Psoas muscle (tissue), 8 donors: ENCODE results near the gene LMNTD1. TPM values are rescaled to one million over a fixed set of nuclear protein-coding genes. Genes with fewer than 3 reads are reported as not detected.

ENCODE experiments used
- ATAC-seq, 4 donors: fragments of 200-7000 bp; cut with Tn5 transposase; one replicate each; pipeline ENCODE4 v1.9.1; 2020; ENCODE audit warnings: moderate library complexity in 3 of 4, mild to moderate bottlenecking in 2 of 4
- DNase-seq, 2 donors: peaks; one replicate each; pipeline ENCODE4 v3.0.0-alpha.2; 2020
- H3K27ac ChIP-seq: fragments of 200-600 bp; one replicate; pipeline ENCODE4 v1.8.0; 2022
- H3K27me3 ChIP-seq, 3 donors: fragments of 200-600 bp in 1 of 3; one replicate each; pipeline versions ENCODE4 v1.6.1 to v1.8.0; 2013 to 2022; ENCODE audit warnings: low read length in 2 of 3, mild to moderate bottlenecking in 2 of 3, moderate library complexity in 1 of 3; ENCODE audit not compliant: insufficient read depth in 3 of 3
- H3K36me3 ChIP-seq, 2 donors: fragments of 200-600 bp in 1 of 2; one replicate each; pipeline versions ENCODE4 v1.6.1 to v1.8.0; 2013 to 2022; ENCODE audit warnings: low read depth in 1 of 2, mild to moderate bottlenecking in 1 of 2, moderate library complexity in 1 of 2; ENCODE audit not compliant: insufficient read depth in 1 of 2
- H3K4me1 ChIP-seq: fragments of 200-600 bp; one replicate; pipeline ENCODE4 v1.8.0; 2022
- H3K4me3 ChIP-seq: fragments of 200-600 bp; one replicate; pipeline ENCODE4 v1.8.0; 2022; ENCODE audit warnings: mild to moderate bottlenecking
- H3K9me3 ChIP-seq: fragments of 200-600 bp; one replicate; pipeline ENCODE4 v1.8.0; 2022
- WGBS, 3 donors: extraction: QIAGEN DNeasy Blood & Tissue Kit; methylation state at CpG; one replicate each; pipeline versions ENCODE4 v1.1.6 to v1.1.7; 2013; 5-methylcytosine and 5-hydroxymethylcytosine counted together
- intact Hi-C, 2 donors: fragments of 100-400 bp; cut with DNase I; formaldehyde crosslinking; loops; one replicate each; pipeline versions ENCODE4 v1.11.0 to v1.14.2; 2022
- polyA plus RNA-seq, 3 donors: library from polyadenylated mRNA; stranded (reverse); fragments of 200-250 nt; gene quantifications; one replicate each; pipeline ENCODE4 v1.2.3, GENCODE V29; 2013
- total RNA-seq, 4 donors: library from RNA; stranded (reverse); fragmentation: NEBNext Ultra II Directional in 2 of 4; extraction: Animal tissue kit (Norgen Biotek cat#: 25700) in 2 of 4; gene quantifications; one replicate each; pipeline versions ENCODE4 v1.2.1 to v1.2.4, GENCODE V29; 2021 to 2023
- TF ChIP-seq, protein P1 (sequence below): fragments of 200-600 bp; IDR thresholded peaks from one replicate; pipeline ENCODE4 v1.8.0; 2022; ENCODE audit warnings: antibody characterized with exemption
- donor health status: healthy with polysubstance abuse.
- donor health status: DM: no; HTN: no; CAD: no; lungs with moderate emphysema.
- donor health status: Bipolar disorder and iron deficiency.
- donor health status: healthy.
- donor health status: DM: yes; HTN: yes; CAD: no.
- donor health status: DM: no; HTN: no; CAD: no.
- donor health status: DM: no; HTN: no; CAD: no.
- donor health status: DM: yes; HTN: yes; CAD: no.

The LMNTD1 gene
- total and polyA plus RNA-seq, 7 donors: not detected

DNA sequence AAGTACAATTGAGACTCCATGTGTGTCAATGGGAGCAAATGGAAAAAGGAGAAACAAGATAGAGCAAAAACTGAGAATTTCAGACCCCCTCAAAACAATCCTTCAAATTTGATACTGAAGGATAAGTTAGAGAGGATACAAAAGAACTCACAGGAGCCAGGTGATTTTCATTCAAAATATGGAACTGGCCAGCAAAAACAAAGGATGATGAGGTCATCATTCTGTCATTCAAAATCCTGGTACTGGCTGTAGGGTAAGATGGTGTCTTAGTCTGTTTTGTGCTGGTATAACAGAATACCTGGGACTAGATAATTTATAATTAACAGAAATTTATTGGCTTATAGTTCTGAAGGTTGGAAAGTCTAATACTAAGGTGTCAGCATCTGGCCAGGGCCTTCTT, 80.6 kb downstream of the LMNTD1 start:
- ATAC-seq: no peak
- Histone ChIP-seq H3K36me3 (no peaks in the 10 kb centered on the region), H3K9me3 (no peaks in the 10 kb centered on the region), H3K4me1 (no peaks in the 10 kb centered on the region), H3K27ac (no peak overlapping the region), H3K4me3 (no peak overlapping the region), H3K27me3 (no peaks in the 10 kb centered on the region)
- TF ChIP-seq, protein P1, sequence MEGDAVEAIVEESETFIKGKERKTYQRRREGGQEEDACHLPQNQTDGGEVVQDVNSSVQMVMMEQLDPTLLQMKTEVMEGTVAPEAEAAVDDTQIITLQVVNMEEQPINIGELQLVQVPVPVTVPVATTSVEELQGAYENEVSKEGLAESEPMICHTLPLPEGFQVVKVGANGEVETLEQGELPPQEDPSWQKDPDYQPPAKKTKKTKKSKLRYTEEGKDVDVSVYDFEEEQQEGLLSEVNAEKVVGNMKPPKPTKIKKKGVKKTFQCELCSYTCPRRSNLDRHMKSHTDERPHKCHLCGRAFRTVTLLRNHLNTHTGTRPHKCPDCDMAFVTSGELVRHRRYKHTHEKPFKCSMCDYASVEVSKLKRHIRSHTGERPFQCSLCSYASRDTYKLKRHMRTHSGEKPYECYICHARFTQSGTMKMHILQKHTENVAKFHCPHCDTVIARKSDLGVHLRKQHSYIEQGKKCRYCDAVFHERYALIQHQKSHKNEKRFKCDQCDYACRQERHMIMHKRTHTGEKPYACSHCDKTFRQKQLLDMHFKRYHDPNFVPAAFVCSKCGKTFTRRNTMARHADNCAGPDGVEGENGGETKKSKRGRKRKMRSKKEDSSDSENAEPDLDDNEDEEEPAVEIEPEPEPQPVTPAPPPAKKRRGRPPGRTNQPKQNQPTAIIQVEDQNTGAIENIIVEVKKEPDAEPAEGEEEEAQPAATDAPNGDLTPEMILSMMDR: no peak
- intact Hi-C loops: no loop called here
- DNase-seq: no peak

DNA sequence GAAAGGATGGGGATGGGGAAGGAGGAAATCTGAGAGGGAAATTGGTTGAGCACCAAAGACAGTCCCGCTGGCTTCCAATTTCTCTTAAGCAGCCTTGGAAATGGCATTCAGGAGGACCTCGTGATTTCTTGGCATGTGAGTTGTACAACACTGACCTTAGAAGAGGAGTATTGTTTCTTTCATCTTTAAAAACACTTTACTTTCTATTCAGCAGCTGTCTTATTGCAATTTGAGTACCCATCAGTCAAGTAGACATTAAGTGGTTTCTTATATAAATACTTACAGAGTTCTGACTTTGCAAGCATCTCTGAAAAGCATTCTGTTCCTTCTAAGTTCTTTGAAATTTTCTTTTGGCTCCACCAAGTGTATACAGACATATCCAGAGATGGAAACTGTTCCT, 83.2 kb downstream of the LMNTD1 start:
- no peaks in the 10 kb centered on the region for H3K4me1 ChIP-seq
- no peak overlapping the region for H3K27ac ChIP-seq
- no peaks in the 10 kb centered on the region for H3K27me3 ChIP-seq
- DNase-seq (no peak), ATAC-seq (no peak)
- 40 to 45% (median 41%) methylated on average over 2 of the region's 2 CpGs for WGBS, 3 donors
- H3K4me3 ChIP-seq: no peak overlapping the region
- TF ChIP-seq, protein P1: no peak
- intact Hi-C loops: no loop called here
- H3K9me3 ChIP-seq: no peaks in the 10 kb centered on the region
- no peaks in the 10 kb centered on the region for H3K36me3 ChIP-seq

DNA sequence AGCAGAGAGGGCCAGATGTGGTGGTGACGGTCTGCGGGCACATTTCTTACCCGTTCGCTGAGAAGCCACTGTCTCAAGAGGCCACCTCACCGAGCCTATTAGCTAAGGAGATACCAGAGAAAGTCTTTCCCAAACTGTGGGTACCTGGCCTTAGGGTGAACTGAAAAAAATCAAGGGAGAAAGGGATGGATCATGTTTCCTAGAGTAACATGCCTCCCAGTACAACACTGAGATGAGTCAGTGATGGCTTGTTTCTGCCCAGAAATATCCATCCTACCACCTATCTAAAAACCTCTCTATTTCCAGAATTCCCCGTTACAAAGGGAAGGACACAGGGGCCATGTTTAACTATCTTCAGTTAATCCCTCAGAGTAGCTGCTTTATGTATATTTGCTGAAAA, 83.7 kb downstream of the LMNTD1 start:
- H3K4me1 ChIP-seq: no peaks in the 10 kb centered on the region
- no peaks in the 10 kb centered on the region for H3K27me3 ChIP-seq
- intact Hi-C loops: no loop called here
- H3K4me3 ChIP-seq: no peak overlapping the region
- TF ChIP-seq, protein P1: no peak
- ATAC-seq (no peak), DNase-seq (no peak)
- WGBS, 3 donors: 78 to 89% (median 89%) methylated on average over 6 of the region's 6 CpGs
- H3K36me3 ChIP-seq: no peaks in the 10 kb centered on the region
- no peak overlapping the region for H3K27ac ChIP-seq
- no peaks in the 10 kb centered on the region for H3K9me3 ChIP-seq

DNA sequence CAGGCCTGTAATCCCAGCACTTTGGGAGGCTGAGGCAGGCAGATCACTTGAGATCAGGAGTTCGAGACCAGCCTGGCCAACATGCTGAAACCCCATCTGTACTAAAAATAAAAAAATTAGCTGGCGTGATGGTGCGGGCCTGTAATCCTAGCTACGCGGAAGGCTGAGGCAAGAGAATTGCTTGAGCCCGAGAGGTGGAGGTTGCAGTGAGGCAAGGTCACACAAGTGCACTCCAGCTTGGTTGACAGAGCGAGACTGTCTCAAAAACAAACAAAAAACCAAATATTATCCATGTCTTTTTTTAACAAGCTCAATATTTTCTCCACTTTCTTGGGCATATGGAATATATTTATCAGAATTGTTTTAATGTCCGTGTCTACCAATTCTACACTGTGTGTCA, 89.6 kb downstream of the LMNTD1 start:
- TF ChIP-seq, protein P1: no peak
- Histone ChIP-seq H3K27ac (no peak overlapping the region), H3K4me1 (no peaks in the 10 kb centered on the region), H3K36me3 (no peaks in the 10 kb centered on the region), H3K27me3 (no peaks in the 10 kb centered on the region), H3K4me3 (no peak overlapping the region), H3K9me3 (no peaks in the 10 kb centered on the region)
- ATAC-seq (no peak), DNase-seq (no peak)
- intact Hi-C loops: no loop called here
- WGBS, 3 donors: 90 to 92% (median 90%) methylated on average over 8 of the region's 8 CpGs

DNA sequence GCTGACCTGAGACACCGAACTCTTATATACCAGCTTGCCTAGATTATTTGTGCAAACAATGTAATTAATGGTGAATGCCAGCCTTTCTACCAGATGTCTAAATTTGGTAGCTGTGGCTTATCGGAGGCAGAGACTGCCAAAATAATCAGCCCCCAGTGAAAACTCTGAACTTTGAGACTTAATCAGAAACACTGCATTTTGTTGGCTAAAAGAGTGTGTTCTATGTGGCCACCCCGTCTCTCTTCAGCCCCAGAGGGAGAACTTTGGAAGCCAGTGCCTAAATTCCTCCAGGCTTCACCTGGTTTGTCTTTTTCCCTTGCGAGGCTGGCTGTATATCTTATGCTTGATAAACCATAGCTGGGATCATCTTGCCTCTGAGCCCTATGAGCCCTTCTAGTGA, 90.1 kb downstream of the LMNTD1 start:
- H3K36me3 ChIP-seq: no peaks in the 10 kb centered on the region
- ATAC-seq (no peak), DNase-seq (no peak)
- WGBS, 3 donors: 73 to 84% (median 79%) methylated on average over 4 of the region's 4 CpGs
- H3K9me3 ChIP-seq: no peaks in the 10 kb centered on the region
- H3K27ac ChIP-seq: no peak overlapping the region
- TF ChIP-seq, protein P1: no peak
- H3K27me3 ChIP-seq: no peaks in the 10 kb centered on the region
- H3K4me3 ChIP-seq: no peak overlapping the region
- H3K4me1 ChIP-seq: no peaks in the 10 kb centered on the region
- intact Hi-C loops: no loop called here
